Thoracic aorta (tissue), 2 donors: ENCODE results near the gene FBXO44. TPM values are rescaled to one million over a fixed set of nuclear protein-coding genes. Genes with fewer than 3 reads are reported as not detected.
A peak's percentile ranks its signal among the peaks of the same experiment; 100 is the strongest.
"Not testable (repeated sequence)": the region's sequence is repeated elsewhere in the genome, so short reads cannot be mapped to it uniquely, and the experiment has no call there.

ENCODE experiments used
- ATAC-seq: fragments of 150-250 bp; one replicate; pipeline ENCODE4 v1.8.0; 2017; ENCODE audit warnings: low read depth; ENCODE audit not compliant: insufficient number of reproducible peaks, low FRiP score
- DNase-seq: peaks from one replicate; pipeline ENCODE4 v3.0.0-alpha.2; 2020; ENCODE audit warnings: low spot score
- H3K27ac ChIP-seq, 2 donors: fragments of 200-600 bp; sonication (generic); 1 replicate in 1 of 2; 2 replicates in 1 of 2; pipeline ENCODE4 v1.5.1; 2016; ENCODE audit warnings: mild to moderate bottlenecking in 2 of 2, moderate library complexity in 2 of 2
- H3K27me3 ChIP-seq: fragments of 200-600 bp; sonication (generic); replicated peaks from 2 replicates; pipeline ENCODE4 v1.6.0; 2016; ENCODE audit warnings: mild to moderate bottlenecking; ENCODE audit not compliant: insufficient read depth
- H3K36me3 ChIP-seq: fragments of 200-600 bp; sonication (generic); one replicate; pipeline ENCODE4 v1.5.1; 2016
- H3K4me1 ChIP-seq, 2 donors: fragments of 200-600 bp; sonication (generic); 1 replicate in 1 of 2; 2 replicates in 1 of 2; pipeline versions ENCODE4 v1.5.1 to v1.6.0; 2016; ENCODE audit warnings: low read depth in 2 of 2, mild to moderate bottlenecking in 1 of 2; ENCODE audit not compliant: control insufficient read depth in 1 of 2
- H3K4me3 ChIP-seq: fragments of 200-600 bp; sonication (generic); 2 replicates; pipeline ENCODE4 v1.5.1; 2016; ENCODE audit warnings: mild to moderate bottlenecking
- H3K9me3 ChIP-seq: fragments of 200-600 bp; sonication (generic); 2 replicates; pipeline ENCODE4 v1.5.1; 2016
- total RNA-seq, 2 donors: library from RNA; depleted of rRNA; stranded (reverse); fragments of >200 nt; gene quantifications; one replicate each; pipeline versions ENCODE4 v1.1.0 to v1.2.3, GENCODE V29; 2016
- TF ChIP-seq, protein P1 (sequence below): fragments of 200-600 bp; sonication (generic); IDR thresholded peaks from one replicate; pipeline ENCODE4 v1.5.1; 2019; ENCODE audit warnings: antibody characterized with exemption

The FBXO44 gene
- total RNA-seq = 10 to 100 TPM; 21.9 to 35.2 TPM

GRCh38 chr1:11654137-11654938 is at the start of gene FBXO44, which contains the start of gene FBXO2:
Gene FBXO44 (plus strand): TSS chr1:11654877. CDS start chr1:11655836, 959 bp downstream.
Gene FBXO2 (minus strand): TSS chr1:11654429. CDS start chr1:11654340, 89 bp downstream.
- Histone ChIP-seq H3K36me3 (peaks cover 4% of the 10 kb centered on the region), H3K27ac (peak within 1 kb of the TSS in 1 of 2 donors; percentile 28), H3K4me3 (peak within 1 kb of the TSS; percentile 90), H3K27me3 (peaks cover 5% of the 10 kb centered on the region), H3K4me1 (peaks cover 9 to 34% of the 10 kb centered on the region in 2 donors), H3K9me3 (no peaks in the 10 kb centered on the region)
- TF ChIP-seq, protein P1, sequence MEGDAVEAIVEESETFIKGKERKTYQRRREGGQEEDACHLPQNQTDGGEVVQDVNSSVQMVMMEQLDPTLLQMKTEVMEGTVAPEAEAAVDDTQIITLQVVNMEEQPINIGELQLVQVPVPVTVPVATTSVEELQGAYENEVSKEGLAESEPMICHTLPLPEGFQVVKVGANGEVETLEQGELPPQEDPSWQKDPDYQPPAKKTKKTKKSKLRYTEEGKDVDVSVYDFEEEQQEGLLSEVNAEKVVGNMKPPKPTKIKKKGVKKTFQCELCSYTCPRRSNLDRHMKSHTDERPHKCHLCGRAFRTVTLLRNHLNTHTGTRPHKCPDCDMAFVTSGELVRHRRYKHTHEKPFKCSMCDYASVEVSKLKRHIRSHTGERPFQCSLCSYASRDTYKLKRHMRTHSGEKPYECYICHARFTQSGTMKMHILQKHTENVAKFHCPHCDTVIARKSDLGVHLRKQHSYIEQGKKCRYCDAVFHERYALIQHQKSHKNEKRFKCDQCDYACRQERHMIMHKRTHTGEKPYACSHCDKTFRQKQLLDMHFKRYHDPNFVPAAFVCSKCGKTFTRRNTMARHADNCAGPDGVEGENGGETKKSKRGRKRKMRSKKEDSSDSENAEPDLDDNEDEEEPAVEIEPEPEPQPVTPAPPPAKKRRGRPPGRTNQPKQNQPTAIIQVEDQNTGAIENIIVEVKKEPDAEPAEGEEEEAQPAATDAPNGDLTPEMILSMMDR = no peak
- ATAC-seq = peak; percentile 44
- DNase-seq = no peak

- H3K4me3 ChIP-seq = no peak overlapping the region
- H3K27me3 ChIP-seq = no peaks in the 10 kb centered on the region
- DNase-seq (no peak), ATAC-seq (no peak)
- H3K27ac ChIP-seq = no peak overlapping the region
- H3K4me1 ChIP-seq = no peaks in the 10 kb centered on the region
- no peaks in the 10 kb centered on the region for H3K36me3 ChIP-seq
- TF ChIP-seq, protein P1 = no peak
- H3K9me3 ChIP-seq = no peaks in the 10 kb centered on the region
These were observed 47.9 kb upstream of the FBXO44 start for GRCh38 chr1:11606775-11607174.

- H3K27ac ChIP-seq, DNase-seq, H3K9me3 ChIP-seq, H3K27me3 ChIP-seq, ATAC-seq, H3K4me3 ChIP-seq, H3K36me3 ChIP-seq, H3K4me1 ChIP-seq: not testable (repeated sequence)
These were observed 46.0 kb upstream of the FBXO44 start for GRCh38 chr1:11608596-11609130.

DNA sequence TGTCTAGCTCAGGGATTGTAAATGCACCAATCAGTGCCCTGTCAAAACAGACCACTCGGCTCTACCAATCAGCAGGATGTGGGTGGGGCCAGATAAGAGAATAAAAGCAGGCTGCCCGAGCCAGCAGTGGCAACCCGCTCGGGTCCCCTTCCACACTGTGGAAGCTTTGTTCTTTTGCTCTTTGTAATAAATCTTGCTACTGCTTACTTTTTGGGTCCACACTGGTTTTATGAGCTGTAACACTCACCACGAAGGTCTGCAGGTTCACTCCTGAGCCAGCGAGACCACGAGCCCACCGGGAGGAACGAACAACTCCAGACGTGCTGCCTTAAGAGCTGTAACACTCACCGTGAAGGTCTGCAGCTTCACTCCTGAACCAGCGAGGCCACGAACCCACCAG is 45.3 kb upstream of the FBXO44 start:
- H3K27ac ChIP-seq, H3K36me3 ChIP-seq, H3K9me3 ChIP-seq, H3K4me1 ChIP-seq, ATAC-seq, H3K27me3 ChIP-seq, DNase-seq, H3K4me3 ChIP-seq: not testable (repeated sequence)

- ATAC-seq (no peak), DNase-seq (no peak)
- Histone ChIP-seq H3K27ac (no peak overlapping the region), H3K4me3 (no peak overlapping the region), H3K9me3 (no peaks in the 10 kb centered on the region), H3K36me3 (no peaks in the 10 kb centered on the region), H3K4me1 (no peaks in the 10 kb centered on the region), H3K27me3 (peaks cover 6% of the 10 kb centered on the region)
- TF ChIP-seq, protein P1 = no peak
These were observed 44.0 kb upstream of the FBXO44 start for GRCh38 chr1:11610629-11611180.

- ATAC-seq (no peak), DNase-seq (no peak)
- Histone ChIP-seq H3K4me3 (no peak overlapping the region), H3K4me1 (no peaks in the 10 kb centered on the region), H3K36me3 (no peaks in the 10 kb centered on the region), H3K27me3 (peaks cover 6% of the 10 kb centered on the region), H3K9me3 (no peaks in the 10 kb centered on the region), H3K27ac (no peak overlapping the region)
- TF ChIP-seq, protein P1 = no peak
These were observed 42.9 kb upstream of the FBXO44 start for GRCh38 chr1:11611638-11612327.
